SK-N-SH treated with all-trans-retinoic acid at 6 μM for 48 hours (cell line): ENCODE data around the gene UIMC1.

ENCODE experiments used
- GLIS3 ChIP-seq: fragments of 250-450 bp; sonication (Bioruptor Pico); IDR thresholded peaks from 2 replicates; pipeline ENCODE4 v1.5.0; 2020; ENCODE audit warnings: mild to moderate bottlenecking, moderate library complexity
- ISL1 ChIP-seq: fragments of 250-450 bp; sonication (Bioruptor Pico); IDR thresholded peaks from 2 replicates; pipeline ENCODE4 v2.1.2; 2022; ENCODE audit warnings: mild to moderate bottlenecking, moderate library complexity
- PPARA ChIP-seq: fragments of 250-450 bp; sonication (Bioruptor Pico); IDR thresholded peaks from 2 replicates; pipeline ENCODE4 v1.5.0; 2020; ENCODE audit warnings: mild to moderate bottlenecking, borderline replicate concordance
- TCF4 ChIP-seq: fragments of 250-450 bp; sonication (Bioruptor Pico); IDR thresholded peaks from 2 replicates; pipeline ENCODE4 v1.8.0; 2021; ENCODE audit warnings: mild to moderate bottlenecking, moderate library complexity, borderline replicate concordance
- ZC3H10 ChIP-seq: fragments of 250-450 bp; sonication (Bioruptor Pico); IDR thresholded peaks from 2 replicates; pipeline ENCODE4 v1.5.1; 2021; ENCODE audit warnings: mild to moderate bottlenecking, moderate library complexity
- ZFP3 ChIP-seq: fragments of 250-450 bp; sonication (Bioruptor Pico); IDR thresholded peaks from 2 replicates; pipeline ENCODE4 v1.5.0; 2020; ENCODE audit warnings: mild to moderate bottlenecking, moderate library complexity
- TF ChIP-seq, protein P1 (sequence below): fragments of 250-450 bp; sonication (Bioruptor Pico); IDR thresholded peaks from 2 replicates; pipeline ENCODE4 v1.8.0; 2020; ENCODE audit warnings: mild to moderate bottlenecking, moderate library complexity, borderline replicate concordance

DNA sequence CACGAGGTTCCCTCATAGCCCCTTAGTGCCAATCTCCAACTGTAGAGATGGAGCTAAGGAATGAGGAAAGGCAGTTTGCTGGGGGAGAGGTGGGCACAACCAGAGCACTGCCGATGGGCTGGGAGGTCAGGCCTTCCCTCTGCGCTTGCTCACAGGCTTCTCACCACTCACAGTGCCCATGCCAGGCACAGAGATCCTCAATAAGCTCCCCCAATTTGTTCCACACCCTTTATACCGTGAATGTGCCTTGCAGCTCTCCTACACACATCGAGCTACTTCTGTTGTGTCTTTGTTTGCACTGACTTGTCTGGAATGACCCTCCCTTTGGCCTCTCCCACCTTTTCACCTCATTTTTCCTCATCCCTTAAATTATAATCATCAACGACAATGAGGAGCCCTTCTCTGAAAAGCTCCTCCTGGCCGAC, 105.8 kb downstream of the UIMC1 start:
- TF ChIP-seq PPARA (CRISPR knock-in tag) (no peak), ZC3H10 (no peak), TCF4 (no peak), ISL1 (CRISPR knock-in tag) (no peak), GLIS3 (CRISPR knock-in tag) (no peak), ZFP3 (CRISPR knock-in tag) (no peak)
- TF ChIP-seq, protein P1, sequence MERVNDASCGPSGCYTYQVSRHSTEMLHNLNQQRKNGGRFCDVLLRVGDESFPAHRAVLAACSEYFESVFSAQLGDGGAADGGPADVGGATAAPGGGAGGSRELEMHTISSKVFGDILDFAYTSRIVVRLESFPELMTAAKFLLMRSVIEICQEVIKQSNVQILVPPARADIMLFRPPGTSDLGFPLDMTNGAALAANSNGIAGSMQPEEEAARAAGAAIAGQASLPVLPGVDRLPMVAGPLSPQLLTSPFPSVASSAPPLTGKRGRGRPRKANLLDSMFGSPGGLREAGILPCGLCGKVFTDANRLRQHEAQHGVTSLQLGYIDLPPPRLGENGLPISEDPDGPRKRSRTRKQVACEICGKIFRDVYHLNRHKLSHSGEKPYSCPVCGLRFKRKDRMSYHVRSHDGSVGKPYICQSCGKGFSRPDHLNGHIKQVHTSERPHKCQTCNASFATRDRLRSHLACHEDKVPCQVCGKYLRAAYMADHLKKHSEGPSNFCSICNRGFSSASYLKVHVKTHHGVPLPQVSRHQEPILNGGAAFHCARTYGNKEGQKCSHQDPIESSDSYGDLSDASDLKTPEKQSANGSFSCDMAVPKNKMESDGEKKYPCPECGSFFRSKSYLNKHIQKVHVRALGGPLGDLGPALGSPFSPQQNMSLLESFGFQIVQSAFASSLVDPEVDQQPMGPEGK (CRISPR knock-in tag) = no peak
